ENCODE data around the gene SH3BP4.

The SH3BP4 gene

GRCh38 chr2:235029054-235029453 lies 77.2 kb downstream of the SH3BP4 start:
- peak overlapping the region; percentile 92 for H3K27ac ChIP-seq
- TF ChIP-seq, protein P1, sequence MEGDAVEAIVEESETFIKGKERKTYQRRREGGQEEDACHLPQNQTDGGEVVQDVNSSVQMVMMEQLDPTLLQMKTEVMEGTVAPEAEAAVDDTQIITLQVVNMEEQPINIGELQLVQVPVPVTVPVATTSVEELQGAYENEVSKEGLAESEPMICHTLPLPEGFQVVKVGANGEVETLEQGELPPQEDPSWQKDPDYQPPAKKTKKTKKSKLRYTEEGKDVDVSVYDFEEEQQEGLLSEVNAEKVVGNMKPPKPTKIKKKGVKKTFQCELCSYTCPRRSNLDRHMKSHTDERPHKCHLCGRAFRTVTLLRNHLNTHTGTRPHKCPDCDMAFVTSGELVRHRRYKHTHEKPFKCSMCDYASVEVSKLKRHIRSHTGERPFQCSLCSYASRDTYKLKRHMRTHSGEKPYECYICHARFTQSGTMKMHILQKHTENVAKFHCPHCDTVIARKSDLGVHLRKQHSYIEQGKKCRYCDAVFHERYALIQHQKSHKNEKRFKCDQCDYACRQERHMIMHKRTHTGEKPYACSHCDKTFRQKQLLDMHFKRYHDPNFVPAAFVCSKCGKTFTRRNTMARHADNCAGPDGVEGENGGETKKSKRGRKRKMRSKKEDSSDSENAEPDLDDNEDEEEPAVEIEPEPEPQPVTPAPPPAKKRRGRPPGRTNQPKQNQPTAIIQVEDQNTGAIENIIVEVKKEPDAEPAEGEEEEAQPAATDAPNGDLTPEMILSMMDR (conservative IDR thresholded peaks at IDR 0.05), result no peak
- TF ChIP-seq ZFX (IDR thresholded peaks at IDR 0.05), result no peak

- TF ChIP-seq, protein P1 (conservative IDR thresholded peaks at IDR 0.05), result no peak
- TF ChIP-seq ZFX (IDR thresholded peaks at IDR 0.05), result no peak
- no peak overlapping the region for H3K27ac ChIP-seq
Measured at GRCh38 chr2:235030126-235030525, 78.3 kb downstream of the SH3BP4 start.

- TF ChIP-seq ZFX (IDR thresholded peaks at IDR 0.05), result no peak
- TF ChIP-seq, protein P1 (conservative IDR thresholded peaks at IDR 0.05), result no peak
- no peak overlapping the region for H3K27ac ChIP-seq
Measured at GRCh38 chr2:235030936-235031335, 79.1 kb downstream of the SH3BP4 start.

DNA sequence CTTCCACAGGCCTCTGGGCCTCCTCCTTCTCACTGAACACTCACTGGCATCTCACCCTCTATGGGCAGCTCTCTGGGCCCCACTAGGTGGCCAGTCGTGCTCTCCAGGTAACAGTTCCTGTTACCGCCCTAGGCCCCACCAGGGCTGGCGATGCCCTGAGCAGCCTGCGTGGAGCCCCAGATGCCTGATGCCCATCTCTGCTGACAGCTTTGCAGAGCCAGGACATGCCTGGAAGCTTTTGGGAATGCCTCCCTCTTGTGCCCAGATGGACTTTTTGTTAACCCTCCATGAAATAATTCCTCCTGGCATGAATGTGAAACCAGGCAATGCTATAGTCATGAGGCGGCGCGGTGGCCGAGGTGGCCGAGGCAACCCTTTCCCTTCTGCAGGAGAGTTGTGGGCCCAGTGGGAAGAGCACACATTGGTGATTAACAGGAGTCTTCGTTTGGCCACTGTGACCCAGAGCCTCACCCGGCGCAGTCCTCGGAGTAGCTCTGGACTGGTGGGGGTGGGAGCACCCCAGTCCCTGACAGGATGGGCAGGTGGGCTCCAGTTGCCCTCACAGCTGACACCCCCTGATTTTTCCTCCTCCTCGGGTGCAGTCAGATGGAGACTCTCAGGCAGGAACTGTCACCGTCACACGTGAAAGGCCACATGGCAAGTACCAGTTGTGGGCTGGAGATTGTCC lies 80.0 kb downstream of the SH3BP4 start:
- TF ChIP-seq, protein P1 (conservative IDR thresholded peaks at IDR 0.05), result no peak
- TF ChIP-seq ZFX (IDR thresholded peaks at IDR 0.05), result no peak
- no peak overlapping the region; the same call in 1 of the 2 replicates for H3K27ac ChIP-seq

- TF ChIP-seq, protein P1 (conservative IDR thresholded peaks at IDR 0.05), result no peak
- TF ChIP-seq ZFX (IDR thresholded peaks at IDR 0.05), result no peak
- no peak overlapping the region for H3K27ac ChIP-seq
Measured at GRCh38 chr2:235032466-235032865, 80.6 kb downstream of the SH3BP4 start.

DNA sequence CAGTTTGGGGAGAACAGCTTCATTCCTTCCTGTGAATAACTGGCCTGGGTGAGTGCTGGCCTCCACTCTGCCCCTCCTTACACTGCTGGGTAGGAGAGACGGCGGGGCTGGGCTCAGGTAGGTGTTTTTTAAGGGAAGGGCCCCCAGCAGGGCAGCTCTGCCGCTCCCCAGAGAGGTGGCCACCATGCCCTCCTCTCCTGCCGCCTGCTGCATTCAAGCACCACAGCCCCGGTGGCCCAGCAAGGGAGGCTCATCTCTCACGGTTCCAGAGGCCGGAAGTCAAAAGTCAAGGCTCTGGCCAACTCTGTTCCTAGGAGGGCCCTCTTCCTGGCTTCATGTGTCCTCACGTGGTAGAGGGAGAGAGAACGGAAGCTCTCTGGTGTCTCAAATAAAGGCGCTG lies 81.1 kb downstream of the SH3BP4 start:
- TF ChIP-seq ZFX (IDR thresholded peaks at IDR 0.05), result no peak
- TF ChIP-seq, protein P1 (conservative IDR thresholded peaks at IDR 0.05), result no peak
- no peak overlapping the region for H3K27ac ChIP-seq

- no peak overlapping the region for H3K27ac ChIP-seq
- no peak for TF ChIP-seq ZFX (IDR thresholded peaks at IDR 0.05)
- TF ChIP-seq, protein P1 (conservative IDR thresholded peaks at IDR 0.05), result no peak
Measured at GRCh38 chr2:235034265-235035118, 82.7 kb downstream of the SH3BP4 start.
